B cell (primary cell): ENCODE measurements around the gene TTC6. TPM values are rescaled to one million over a fixed set of nuclear protein-coding genes. Genes with fewer than 3 reads are reported as not detected.

Source experiments
- ATAC-seq: fragments of 200-7000 bp; cut with Tn5 transposase; one replicate; pipeline ENCODE4 v1.10.0; 2021; ENCODE audit warnings: low read depth, mild to moderate bottlenecking, moderate number of reproducible peaks, moderate library complexity
- CTCF ChIA-PET: fragments of 350-600 bp; sonication (Branson Sonifier 250); formaldehyde crosslinking; loops from one replicate; lab custom pipeline; 2021; ENCODE audit warnings: antibody characterized with exemption, inconsistent platforms; lab: Charles Lee
- POLR2A ChIA-PET: fragments of 350-600 bp; sonication (Branson Sonifier 250); formaldehyde crosslinking; loops from one replicate; lab custom pipeline; 2021; ENCODE audit warnings: antibody characterized with exemption; lab: Charles Lee
- DNase-seq: peaks from one replicate; pipeline ENCODE4 v3.0.0; 2013
- H2AFZ ChIP-seq: 2 replicates; pipeline ENCODE4 v1.6.1; 2012; ENCODE audit warnings: mild to moderate bottlenecking, low read depth, low read length; ENCODE audit not compliant: insufficient read depth, poor library complexity, severe bottlenecking
- H3K27ac ChIP-seq, 2 donors: 1 replicate in 1 of 2; 2 replicates in 1 of 2; pipeline ENCODE4 v1.5.1; 2012 to 2013; ENCODE audit warnings: low read length in 2 of 2, mild to moderate bottlenecking in 2 of 2, moderate library complexity in 1 of 2
- H3K27me3 ChIP-seq, 4 experiments: fragments of 200-600 bp in 1 of 4; sonication (generic) in 1 of 4; replicated peaks in 1 of 4; 1 replicate in 2 of 4; 2 replicates in 2 of 4; pipeline versions ENCODE4 v1.6.1 to v1.7.0; 2013 to 2016; ENCODE audit warnings: low read length in 3 of 4, mild to moderate bottlenecking in 2 of 4, mixed read lengths in 1 of 4, moderate library complexity in 1 of 4; ENCODE audit not compliant: insufficient read depth in 4 of 4, control insufficient read depth in 3 of 4; ENCODE audit errors: control extremely low read depth in 1 of 4
- H3K36me3 ChIP-seq, 2 experiments: replicated peaks in 1 of 2; 1 replicate in 1 of 2; 2 replicates in 1 of 2; pipeline versions ENCODE4 v1.6.1 to v1.7.1; 2013; ENCODE audit warnings: low read length in 1 of 2; ENCODE audit not compliant: insufficient read depth in 2 of 2, control insufficient read depth in 1 of 2; ENCODE audit errors: control extremely low read depth in 1 of 2, extremely low read depth in 1 of 2
- H3K4me1 ChIP-seq, 2 donors: fragments of 200-600 bp in 1 of 2; sonication (generic) in 1 of 2; 1 replicate in 1 of 2; 2 replicates in 1 of 2; pipeline versions ENCODE4 v1.5.1 to v1.6.1; 2013 to 2017; ENCODE audit warnings: low read length in 2 of 2; ENCODE audit not compliant: control insufficient read depth in 2 of 2, insufficient read depth in 2 of 2
- H3K4me2 ChIP-seq: replicated peaks from 2 replicates; pipeline ENCODE3; 2012; ENCODE audit warnings: mild to moderate bottlenecking, low read depth, low read length; ENCODE audit not compliant: poor library complexity, severe bottlenecking
- H3K4me3 ChIP-seq, 5 experiments: fragments of 200-600 bp in 1 of 5; sonication (generic) in 1 of 5; 1 replicate in 3 of 5; 2 replicates in 2 of 5; pipeline versions ENCODE4 v1.5.1 to v1.7.0; 2011 to 2016; ENCODE audit warnings: low read length in 4 of 5, mild to moderate bottlenecking in 4 of 5, low read depth in 2 of 5, control low read depth in 1 of 5, moderate library complexity in 1 of 5; ENCODE audit not compliant: insufficient read depth in 1 of 5; ENCODE audit errors: control extremely low read depth in 1 of 5, extremely low read depth in 1 of 5
- H3K79me2 ChIP-seq: fragments of 200-600 bp; sonication (generic); one replicate; pipeline ENCODE4 v1.6.0; 2016; ENCODE audit warnings: low read length; ENCODE audit not compliant: control insufficient read depth, insufficient read depth
- H3K9ac ChIP-seq: fragments of 200-600 bp; sonication (generic); 2 replicates; pipeline ENCODE4 v1.6.1; 2017; ENCODE audit warnings: mild to moderate bottlenecking, low read length, moderate library complexity
- H3K9me3 ChIP-seq, 3 donors: one replicate each; pipeline versions ENCODE4 v1.6.1 to v1.7.1; 2013; ENCODE audit warnings: low read length in 2 of 3; ENCODE audit not compliant: control insufficient read depth in 2 of 3, insufficient read depth in 1 of 3; ENCODE audit errors: control extremely low read depth in 1 of 3
- H4K20me1 ChIP-seq: 2 replicates; pipeline ENCODE4 v1.6.0; 2012; ENCODE audit warnings: mild to moderate bottlenecking, low read length; ENCODE audit not compliant: insufficient read depth, control insufficient read depth, poor library complexity, severe bottlenecking
- H3K27ac Mint-ChIP-seq: one replicate; pipeline ENCODE4 v1.8.0; 2021; ENCODE audit warnings: mixed read lengths
- H3K27me3 Mint-ChIP-seq: one replicate; pipeline ENCODE4 v1.8.0; 2021; ENCODE audit warnings: mixed read lengths
- H3K4me1 Mint-ChIP-seq: one replicate; pipeline ENCODE4 v1.8.0; 2021; ENCODE audit warnings: mixed read lengths
- H3K4me3 Mint-ChIP-seq: one replicate; pipeline ENCODE4 v1.8.0; 2021; ENCODE audit warnings: mixed read lengths
- H3K9me3 Mint-ChIP-seq: one replicate; pipeline ENCODE4 v1.8.0; 2022; ENCODE audit warnings: mixed read lengths; ENCODE audit not compliant: insufficient read depth
- EZH2 ChIP-seq: IDR thresholded peaks from 2 replicates; pipeline ENCODE4 v1.6.1; 2012; ENCODE audit warnings: borderline replicate concordance, low read depth, mild to moderate bottlenecking, moderate library complexity, low read length; ENCODE audit not compliant: insufficient read depth, poor library complexity, severe bottlenecking
- WGBS: methylation state at CpG from one replicate; pipeline ENCODE4 v1.1.5; 2013; ENCODE audit warnings: missing lambda C conversion rate; ENCODE audit not compliant: insufficient coverage; 5-methylcytosine and 5-hydroxymethylcytosine counted together
- intact Hi-C: fragments of 100-400 bp; cut with micrococcal nuclease; formaldehyde crosslinking; loops from one replicate; pipeline ENCODE4 v1.10.0; 2022
- polyA plus RNA-seq: library from polyadenylated mRNA; depleted of rRNA; stranded (reverse); fragments of >200 nt; gene quantifications from 2 replicates; pipeline ENCODE4 v1.2.3, GENCODE V29; 2012
- total RNA-seq, 2 donors: library from RNA; stranded (reverse); fragments of 120-200 nt in 1 of 2; gene quantifications; 1 replicate in 1 of 2; 2 replicates in 1 of 2; pipeline versions ENCODE4 v1.2.3 to v1.2.4, GENCODE V29; 2013 to 2022
- TF ChIP-seq, protein P1 (sequence below): fragments of 200-600 bp; IDR thresholded peaks from one replicate; pipeline ENCODE4 v1.8.0; 2022; ENCODE audit warnings: antibody characterized with exemption, mild to moderate bottlenecking

The TTC6 gene
- total and polyA plus RNA-seq, 2 donors (not counting 1 experiment from before 2014, with no cell fraction given): not detected

GRCh38 chr14:37600880-37601741 is 5.7 kb downstream of the TTC6 start:
- TF ChIP-seq EZH2: no peak
- TF ChIP-seq, protein P1, sequence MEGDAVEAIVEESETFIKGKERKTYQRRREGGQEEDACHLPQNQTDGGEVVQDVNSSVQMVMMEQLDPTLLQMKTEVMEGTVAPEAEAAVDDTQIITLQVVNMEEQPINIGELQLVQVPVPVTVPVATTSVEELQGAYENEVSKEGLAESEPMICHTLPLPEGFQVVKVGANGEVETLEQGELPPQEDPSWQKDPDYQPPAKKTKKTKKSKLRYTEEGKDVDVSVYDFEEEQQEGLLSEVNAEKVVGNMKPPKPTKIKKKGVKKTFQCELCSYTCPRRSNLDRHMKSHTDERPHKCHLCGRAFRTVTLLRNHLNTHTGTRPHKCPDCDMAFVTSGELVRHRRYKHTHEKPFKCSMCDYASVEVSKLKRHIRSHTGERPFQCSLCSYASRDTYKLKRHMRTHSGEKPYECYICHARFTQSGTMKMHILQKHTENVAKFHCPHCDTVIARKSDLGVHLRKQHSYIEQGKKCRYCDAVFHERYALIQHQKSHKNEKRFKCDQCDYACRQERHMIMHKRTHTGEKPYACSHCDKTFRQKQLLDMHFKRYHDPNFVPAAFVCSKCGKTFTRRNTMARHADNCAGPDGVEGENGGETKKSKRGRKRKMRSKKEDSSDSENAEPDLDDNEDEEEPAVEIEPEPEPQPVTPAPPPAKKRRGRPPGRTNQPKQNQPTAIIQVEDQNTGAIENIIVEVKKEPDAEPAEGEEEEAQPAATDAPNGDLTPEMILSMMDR: no peak
- no peak overlapping the region for H3K9ac ChIP-seq
- peaks cover 1 to 74% (median 38%) of the 10 kb centered on the region in 4 experiments for H3K27me3 ChIP-seq
- no peaks in the 10 kb centered on the region for H4K20me1 ChIP-seq
- no peak overlapping the region for H3K27ac Mint-ChIP-seq
- H3K27ac ChIP-seq: no peak overlapping the region
- no peak overlapping the region for H3K4me2 ChIP-seq
- peaks cover 4 to 19% of the 10 kb centered on the region in 2 donors for H3K4me1 ChIP-seq
- H3K79me2 ChIP-seq: no peaks in the 10 kb centered on the region
- H3K9me3 ChIP-seq: peaks cover 0 to 53% (median 0%) of the 10 kb centered on the region in 3 donors
- ATAC-seq (no peak), DNase-seq (no peak)
- intact Hi-C loops: no loop called here
- no peak overlapping the region for H3K4me3 Mint-ChIP-seq
- peaks cover 55% of the 10 kb centered on the region for H3K27me3 Mint-ChIP-seq
- POLR2A ChIA-PET: no interaction called here
- 24% methylated on average over 4 of the region's 4 CpGs for WGBS
- CTCF ChIA-PET: no interaction called here
- no peaks in the 10 kb centered on the region for H3K36me3 ChIP-seq
- H3K4me3 ChIP-seq: no peak overlapping the region
- H3K4me1 Mint-ChIP-seq: peaks cover 7% of the 10 kb centered on the region
- H2AFZ ChIP-seq: no peak overlapping the region
- no peaks in the 10 kb centered on the region for H3K9me3 Mint-ChIP-seq

GRCh38 chr14:37601865-37602264 is 6.4 kb downstream of the TTC6 start:
- Mint-ChIP-seq H3K27ac (no peak overlapping the region), H3K9me3 (peaks cover 2% of the 10 kb centered on the region), H3K4me1 (peaks cover 3% of the 10 kb centered on the region), H3K4me3 (no peak overlapping the region), H3K27me3 (peaks cover 48% of the 10 kb centered on the region)
- TF ChIP-seq EZH2: no peak
- TF ChIP-seq, protein P1: no peak
- ChIA-PET CTCF (no interaction called here), POLR2A (no interaction called here)
- H3K4me1 ChIP-seq: peaks cover 3 to 15% of the 10 kb centered on the region in 2 donors
- WGBS: 27% methylated on average over 16 of the region's 22 CpGs
- no peak overlapping the region for H3K4me2 ChIP-seq
- no peaks in the 10 kb centered on the region for H3K79me2 ChIP-seq
- no peaks in the 10 kb centered on the region for H4K20me1 ChIP-seq
- H3K9me3 ChIP-seq: peaks cover 0 to 50% (median 0%) of the 10 kb centered on the region in 3 donors
- DNase-seq (no peak), ATAC-seq (no peak)
- intact Hi-C loops: no loop called here
- H3K36me3 ChIP-seq: no peaks in the 10 kb centered on the region
- H3K9ac ChIP-seq: no peak overlapping the region
- no peak overlapping the region for H3K4me3 ChIP-seq
- H3K27ac ChIP-seq: no peak overlapping the region
- no peak overlapping the region for H2AFZ ChIP-seq
- peaks cover 1 to 69% (median 33%) of the 10 kb centered on the region in 4 experiments for H3K27me3 ChIP-seq
